ENCODE measurements around the gene ITGAD.

The ITGAD gene

GRCh38 chr16:31461921-31462804 lies 69.0 kb downstream of the ITGAD start:
- no peak for DNase-seq

- DNase-seq = no peak
Observed at GRCh38 chr16:31464348-31464769, 71.2 kb downstream of the ITGAD start.

- DNase-seq = no peak
Observed at GRCh38 chr16:31464781-31465260, 71.7 kb downstream of the ITGAD start.

- DNase-seq = no peak
Observed at GRCh38 chr16:31465788-31466370, 72.7 kb downstream of the ITGAD start.

GRCh38 chr16:31466381-31466841 lies 73.3 kb downstream of the ITGAD start:
- DNase-seq = no peak

- DNase-seq = no peak
Observed at GRCh38 chr16:31467151-31467773, 74.1 kb downstream of the ITGAD start.

GRCh38 chr16:31467858-31468257 lies 74.7 kb downstream of the ITGAD start:
- no peak for DNase-seq

- no peak for DNase-seq
Observed at GRCh38 chr16:31470615-31471014, 77.5 kb downstream of the ITGAD start.

GRCh38 chr16:31471241-31471874 lies 78.2 kb downstream of the ITGAD start:
- DNase-seq = no peak

- no peak for DNase-seq
Observed at GRCh38 chr16:31471875-31472708, 79.0 kb downstream of the ITGAD start, which contains the start of gene TGFB1I1. Gene TGFB1I1 (plus strand): TSS chr16:31472152. CDS start chr16:31472189, 37 bp downstream.

GRCh38 chr16:31472709-31473203 lies 79.6 kb downstream of the ITGAD start:
- DNase-seq = peak; percentile 70

- no peak for DNase-seq
Observed at GRCh38 chr16:31473264-31473984, 80.3 kb downstream of the ITGAD start.

- no peak for DNase-seq
Observed at GRCh38 chr16:31474173-31474714, 81.1 kb downstream of the ITGAD start.

- no peak for DNase-seq
Observed at GRCh38 chr16:31474773-31475738, 81.9 kb downstream of the ITGAD start.

- DNase-seq = no peak
Observed at GRCh38 chr16:31475946-31476302, 82.8 kb downstream of the ITGAD start.

Data from stimulated activated CD4-positive, alpha-beta T cell treated with anti-CD3 and anti-CD28 coated beads, Interleukin-1b, Interleukin-23, amount 100 ng/mL, for 48 hours (primary cell).